Activated CD8-positive, alpha-beta T cell treated with anti-CD3 and anti-CD28 coated beads for 36 hours (primary cell): Measurements from ENCODE around the gene NPIPB9. TPM values are rescaled to one million over a fixed set of nuclear protein-coding genes. Genes with fewer than 3 reads are reported as not detected.
A peak's percentile ranks its signal among the peaks of the same experiment; 100 is the strongest.
"Not testable (repeated sequence)": the region's sequence is repeated elsewhere in the genome, so short reads cannot be mapped to it uniquely, and the experiment has no call there.

Experiments
- ATAC-seq: fragments of 200-7000 bp; cut with Tn5 transposase; one replicate; pipeline ENCODE4 v1.10.0; 2021; ENCODE audit warnings: mild to moderate bottlenecking, moderate library complexity
- CTCF ChIA-PET: fragments of 350-600 bp; sonication (Branson Sonifier 250); formaldehyde crosslinking; loops from one replicate; lab custom pipeline; 2021; ENCODE audit warnings: antibody characterized with exemption; lab: Charles Lee
- POLR2A ChIA-PET: fragments of 350-600 bp; sonication (Branson Sonifier 250); formaldehyde crosslinking; loops from one replicate; lab custom pipeline; 2021; ENCODE audit warnings: antibody characterized with exemption; lab: Charles Lee
- DNase-seq: peaks from one replicate; pipeline ENCODE4 v3.0.0-alpha.2; 2020
- H3K27ac Mint-ChIP-seq: one replicate; pipeline ENCODE4 v1.8.0; 2021; ENCODE audit warnings: mild to moderate bottlenecking, mixed read lengths
- H3K27me3 Mint-ChIP-seq: one replicate; pipeline ENCODE4 v1.8.0; 2021; ENCODE audit warnings: mixed read lengths
- H3K36me3 Mint-ChIP-seq: one replicate; pipeline ENCODE4 v1.8.0; 2021; ENCODE audit warnings: low read depth, mixed read lengths
- H3K4me1 Mint-ChIP-seq: one replicate; pipeline ENCODE4 v1.8.0; 2021; ENCODE audit warnings: low read depth, mixed read lengths
- H3K4me3 Mint-ChIP-seq: one replicate; pipeline ENCODE4 v1.8.0; 2021; ENCODE audit warnings: mild to moderate bottlenecking, moderate library complexity, mixed read lengths
- H3K9me3 Mint-ChIP-seq: one replicate; pipeline ENCODE4 v1.8.0; 2021; ENCODE audit warnings: mixed read lengths
- intact Hi-C: fragments of 100-400 bp; cut with micrococcal nuclease; formaldehyde crosslinking; loops from one replicate; pipeline ENCODE4 v1.10.0; 2022
- total RNA-seq, 2 experiments: library from RNA; stranded (reverse); gene quantifications; one replicate each; pipeline ENCODE4 v1.2.3, GENCODE V29; 2021

The NPIPB9 gene
- total RNA-seq: 1 to 10 TPM; 3.8 TPM

GRCh38 chr16:28751487-28751886, at the start of gene NPIPB9:
Gene NPIPB9, plus strand, starts transcription at chr16:28751787.
- H3K27me3 Mint-ChIP-seq, POLR2A ChIA-PET, H3K4me1 Mint-ChIP-seq, intact Hi-C loops, DNase-seq, CTCF ChIA-PET, H3K27ac Mint-ChIP-seq, H3K9me3 Mint-ChIP-seq, H3K4me3 Mint-ChIP-seq, ATAC-seq, H3K36me3 Mint-ChIP-seq: not testable (repeated sequence)

GRCh38 chr16:28704246-28704645, 47.3 kb upstream of the NPIPB9 start:
- intact Hi-C loops, H3K27me3 Mint-ChIP-seq, CTCF ChIA-PET, POLR2A ChIA-PET, H3K4me1 Mint-ChIP-seq, DNase-seq, ATAC-seq, H3K27ac Mint-ChIP-seq, H3K36me3 Mint-ChIP-seq, H3K9me3 Mint-ChIP-seq, H3K4me3 Mint-ChIP-seq: not testable (repeated sequence)

GRCh38 chr16:28711220-28712083, 40.1 kb upstream of the NPIPB9 start, which contains the start of gene EIF3C:
Gene EIF3C, plus strand, starts transcription at chr16:28711464. Its CDS starts 223 bp downstream, at chr16:28711687.
- DNase-seq, H3K36me3 Mint-ChIP-seq, intact Hi-C loops, H3K9me3 Mint-ChIP-seq, H3K27me3 Mint-ChIP-seq, CTCF ChIA-PET, H3K27ac Mint-ChIP-seq, H3K4me1 Mint-ChIP-seq, POLR2A ChIA-PET: not testable (repeated sequence)
- H3K4me3 Mint-ChIP-seq: peak within 1 kb of the TSS; percentile 67
- peak; percentile 100 for ATAC-seq

GRCh38 chr16:28722852-28723650, 28.5 kb upstream of the NPIPB9 start:
- ATAC-seq, CTCF ChIA-PET, H3K27me3 Mint-ChIP-seq, H3K9me3 Mint-ChIP-seq, H3K27ac Mint-ChIP-seq, POLR2A ChIA-PET, H3K36me3 Mint-ChIP-seq, H3K4me3 Mint-ChIP-seq, H3K4me1 Mint-ChIP-seq, intact Hi-C loops, DNase-seq: not testable (repeated sequence)

- CTCF ChIA-PET, intact Hi-C loops, H3K4me3 Mint-ChIP-seq: not testable (repeated sequence)
Measured at GRCh38 chr16:28731253-28731652, 20.3 kb upstream of the NPIPB9 start.

GRCh38 chr16:28732455-28733124, 19.0 kb upstream of the NPIPB9 start:
- H3K36me3 Mint-ChIP-seq, ATAC-seq, H3K27ac Mint-ChIP-seq, H3K9me3 Mint-ChIP-seq, DNase-seq, intact Hi-C loops, POLR2A ChIA-PET, H3K4me1 Mint-ChIP-seq, H3K27me3 Mint-ChIP-seq, H3K4me3 Mint-ChIP-seq, CTCF ChIA-PET: not testable (repeated sequence)

More at GRCh38 chr16:28731253-28731652, 20.3 kb upstream of the NPIPB9 start:
- ATAC-seq, H3K9me3 Mint-ChIP-seq, H3K36me3 Mint-ChIP-seq, DNase-seq, H3K4me1 Mint-ChIP-seq, H3K27ac Mint-ChIP-seq, POLR2A ChIA-PET, H3K27me3 Mint-ChIP-seq: not testable (repeated sequence)

GRCh38 chr16:28739787-28740186, 11.8 kb upstream of the NPIPB9 start:
- H3K4me1 Mint-ChIP-seq, CTCF ChIA-PET, H3K27me3 Mint-ChIP-seq, intact Hi-C loops, DNase-seq, H3K36me3 Mint-ChIP-seq, H3K9me3 Mint-ChIP-seq, H3K4me3 Mint-ChIP-seq, H3K27ac Mint-ChIP-seq, POLR2A ChIA-PET: not testable (repeated sequence)
- ATAC-seq: peak; percentile 47

- intact Hi-C loops, H3K27ac Mint-ChIP-seq, H3K36me3 Mint-ChIP-seq, H3K4me1 Mint-ChIP-seq, DNase-seq, H3K27me3 Mint-ChIP-seq, CTCF ChIA-PET, POLR2A ChIA-PET, H3K9me3 Mint-ChIP-seq, ATAC-seq, H3K4me3 Mint-ChIP-seq: not testable (repeated sequence)
Measured at GRCh38 chr16:28740631-28741030, 11.0 kb upstream of the NPIPB9 start.

- H3K27me3 Mint-ChIP-seq, CTCF ChIA-PET, H3K9me3 Mint-ChIP-seq, H3K36me3 Mint-ChIP-seq, H3K27ac Mint-ChIP-seq, POLR2A ChIA-PET, ATAC-seq, intact Hi-C loops, H3K4me1 Mint-ChIP-seq, DNase-seq, H3K4me3 Mint-ChIP-seq: not testable (repeated sequence)
Measured at GRCh38 chr16:28741295-28741694, 10.3 kb upstream of the NPIPB9 start.

- H3K36me3 Mint-ChIP-seq, intact Hi-C loops, CTCF ChIA-PET, H3K9me3 Mint-ChIP-seq, H3K27ac Mint-ChIP-seq, H3K27me3 Mint-ChIP-seq, POLR2A ChIA-PET, H3K4me3 Mint-ChIP-seq, DNase-seq, ATAC-seq, H3K4me1 Mint-ChIP-seq: not testable (repeated sequence)
Measured at GRCh38 chr16:28746618-28747350, 4.8 kb upstream of the NPIPB9 start.

GRCh38 chr16:28749997-28750465, 1.6 kb upstream of the NPIPB9 start:
- H3K27me3 Mint-ChIP-seq, H3K4me1 Mint-ChIP-seq, H3K27ac Mint-ChIP-seq, CTCF ChIA-PET, intact Hi-C loops, H3K9me3 Mint-ChIP-seq, POLR2A ChIA-PET, H3K36me3 Mint-ChIP-seq: not testable (repeated sequence)
- peak; percentile 42 for DNase-seq
- peak; percentile 99 for ATAC-seq
- peak overlapping the region; percentile 43 for H3K4me3 Mint-ChIP-seq
